ENCODE measurements around the gene PPP3R1. TPM values are rescaled to one million over a fixed set of nuclear protein-coding genes. Genes with fewer than 3 reads are reported as not detected.

Gene PPP3R1
- polyA plus RNA-seq, 1 experiment: 5.2 TPM

DNA sequence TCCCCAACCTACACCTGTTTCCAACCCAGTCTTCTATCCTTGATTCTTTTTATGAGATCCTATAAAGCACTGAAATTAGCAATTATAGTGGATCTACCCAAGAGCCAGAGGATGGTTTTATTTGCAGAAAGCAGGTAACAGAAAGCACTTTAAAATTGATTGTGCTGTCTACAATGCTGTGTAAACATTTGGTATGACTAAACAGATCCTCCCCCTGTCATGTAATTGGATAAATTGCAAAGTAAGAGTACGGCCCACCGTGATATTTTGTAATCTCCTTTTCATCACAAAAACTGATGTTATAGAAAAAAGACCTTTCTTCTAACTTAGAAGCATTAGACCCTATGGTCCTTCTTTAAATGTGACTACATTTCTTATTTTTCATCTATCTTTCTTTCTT is 11.3 kb upstream of the PPP3R1 start:
- ChIA-PET POLR2A (no interaction called here), CTCF (no interaction called here)
- Histone ChIP-seq H3K4me3 (ENCODE audit: low read depth, low read length) (no peak overlapping the region), H3K27me3 (ENCODE audit: control insufficient read depth, insufficient read depth, low read length) (no peaks in the 10 kb centered on the region), H3K36me3 (ENCODE audit: control insufficient read depth, insufficient read depth, low read length) (no peaks in the 10 kb centered on the region)
- TF ChIP-seq, protein P1, sequence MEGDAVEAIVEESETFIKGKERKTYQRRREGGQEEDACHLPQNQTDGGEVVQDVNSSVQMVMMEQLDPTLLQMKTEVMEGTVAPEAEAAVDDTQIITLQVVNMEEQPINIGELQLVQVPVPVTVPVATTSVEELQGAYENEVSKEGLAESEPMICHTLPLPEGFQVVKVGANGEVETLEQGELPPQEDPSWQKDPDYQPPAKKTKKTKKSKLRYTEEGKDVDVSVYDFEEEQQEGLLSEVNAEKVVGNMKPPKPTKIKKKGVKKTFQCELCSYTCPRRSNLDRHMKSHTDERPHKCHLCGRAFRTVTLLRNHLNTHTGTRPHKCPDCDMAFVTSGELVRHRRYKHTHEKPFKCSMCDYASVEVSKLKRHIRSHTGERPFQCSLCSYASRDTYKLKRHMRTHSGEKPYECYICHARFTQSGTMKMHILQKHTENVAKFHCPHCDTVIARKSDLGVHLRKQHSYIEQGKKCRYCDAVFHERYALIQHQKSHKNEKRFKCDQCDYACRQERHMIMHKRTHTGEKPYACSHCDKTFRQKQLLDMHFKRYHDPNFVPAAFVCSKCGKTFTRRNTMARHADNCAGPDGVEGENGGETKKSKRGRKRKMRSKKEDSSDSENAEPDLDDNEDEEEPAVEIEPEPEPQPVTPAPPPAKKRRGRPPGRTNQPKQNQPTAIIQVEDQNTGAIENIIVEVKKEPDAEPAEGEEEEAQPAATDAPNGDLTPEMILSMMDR (IDR thresholded peaks at IDR 0.05; ENCODE audit: insufficient read depth, low read depth, low read length): no peak
- DNase-seq (ENCODE audit: low read depth): no peak

DNA sequence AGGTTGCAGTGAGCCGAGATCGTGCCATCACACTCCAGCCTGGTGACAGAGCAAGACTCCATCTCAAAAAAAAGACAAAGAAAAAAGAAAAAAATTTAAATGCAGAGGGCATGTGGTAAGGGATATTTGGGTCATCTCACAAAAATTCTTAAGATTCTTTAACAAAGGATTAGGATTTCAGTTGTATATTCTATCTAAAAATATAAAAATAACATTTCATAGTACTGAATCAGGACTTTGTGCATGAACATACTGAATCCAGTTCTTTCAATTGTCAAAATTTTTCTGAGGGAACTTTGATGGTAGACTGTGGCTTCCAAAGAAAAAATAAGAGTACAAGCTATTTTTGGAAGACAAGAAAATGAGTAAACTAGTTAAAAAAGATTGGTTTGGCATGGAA is 6.5 kb upstream of the PPP3R1 start:
- ChIA-PET CTCF (interaction anchor here (1.0 to 2.8 kb wide), 2 partner anchors 9 to 24 kb away, joined by 4 to 13 read pairs; no protein-coding TSS in a partner anchor), POLR2A (interaction anchor here (0.6 kb wide), 1 partner anchor 9 kb away, joined by 5 read pairs; no protein-coding TSS in a partner anchor)
- H3K4me3 ChIP-seq (ENCODE audit: low read depth, low read length): no peak overlapping the region
- TF ChIP-seq, protein P1 (IDR thresholded peaks at IDR 0.05; ENCODE audit: insufficient read depth, low read depth, low read length): no peak
- no peaks in the 10 kb centered on the region for H3K27me3 ChIP-seq (ENCODE audit: control insufficient read depth, insufficient read depth, low read length)
- no peak for DNase-seq (ENCODE audit: low read depth)
- no peaks in the 10 kb centered on the region for H3K36me3 ChIP-seq (ENCODE audit: control insufficient read depth, insufficient read depth, low read length)

DNA sequence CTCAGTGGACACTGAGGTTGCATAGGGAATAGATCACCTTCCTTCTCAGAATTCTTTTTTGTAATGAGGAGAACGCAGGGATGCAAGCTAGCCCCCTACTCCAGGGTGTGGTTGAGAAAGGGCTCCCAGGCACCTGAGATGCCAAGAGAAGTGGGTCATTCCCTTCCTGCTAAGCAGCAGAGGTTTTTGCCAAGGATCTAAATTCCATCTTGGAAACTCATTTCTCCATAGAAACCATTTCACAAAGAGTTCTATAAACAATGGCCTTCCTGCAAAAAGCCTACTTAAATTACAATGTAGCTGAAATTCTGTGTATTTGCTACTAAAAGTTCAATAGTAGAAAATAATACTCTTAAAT is 3.7 kb upstream of the PPP3R1 start:
- CTCF ChIA-PET: interaction anchor here (1.1 kb wide), 1 partner anchor 134 kb away, joined by 3 read pairs; no protein-coding TSS in a partner anchor
- POLR2A ChIA-PET: no interaction called here

DNA sequence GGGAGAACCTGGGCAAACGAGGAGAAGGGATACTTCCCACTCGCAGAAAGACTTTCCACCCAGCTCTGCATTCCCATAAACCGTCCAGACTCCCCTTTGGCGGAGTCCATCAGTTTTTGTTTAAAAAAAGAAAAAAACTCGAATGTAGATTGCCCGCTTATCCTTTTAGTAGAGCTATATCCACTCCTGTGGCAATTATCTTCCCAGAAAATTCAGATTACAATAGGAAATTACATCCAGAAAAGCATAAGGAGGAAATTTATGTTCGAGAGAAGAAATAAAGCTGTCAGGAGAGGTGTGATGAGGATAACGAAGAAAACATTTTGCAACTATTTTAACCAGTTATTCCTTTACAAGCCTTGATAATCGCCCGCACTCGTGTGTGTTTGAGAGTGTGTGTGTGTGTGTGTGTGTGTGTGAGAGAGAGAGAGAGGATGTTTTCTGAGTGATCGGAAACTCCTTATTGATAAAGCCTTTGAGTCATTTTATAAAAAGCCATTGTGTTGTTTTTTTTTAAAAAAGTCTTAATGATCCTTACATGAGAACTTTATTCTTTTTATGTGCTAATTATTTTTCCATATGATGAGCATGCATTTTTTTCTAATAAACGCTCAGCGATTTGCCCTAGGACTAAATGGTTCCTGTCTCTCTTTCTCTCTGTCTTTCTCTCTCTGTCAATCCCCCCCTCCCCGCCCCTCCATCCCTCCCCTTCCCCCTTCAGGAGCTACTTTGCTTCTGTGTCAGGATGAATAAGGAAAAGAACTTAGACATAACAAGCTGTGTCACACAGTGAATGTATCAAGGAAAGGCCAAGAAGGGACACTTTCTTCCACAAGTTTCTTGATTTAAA is 1.1 kb upstream of the PPP3R1 start:
- Histone ChIP-seq H3K4me3 (ENCODE audit: low read depth, low read length) (peak overlapping the region; percentile 91), H3K27me3 (ENCODE audit: control insufficient read depth, insufficient read depth, low read length) (no peaks in the 10 kb centered on the region), H3K36me3 (ENCODE audit: control insufficient read depth, insufficient read depth, low read length) (no peaks in the 10 kb centered on the region)
- DNase-seq (ENCODE audit: low read depth): no peak
- ChIA-PET CTCF (interaction anchor here (0.6 to 2.4 kb wide), 7 partner anchors 9 to 188 kb away, joined by 3 to 8 read pairs (median 5); no protein-coding TSS in a partner anchor), POLR2A (interaction anchor here (1.2 kb wide), 1 partner anchor 66 kb away, joined by 4 read pairs; the partner anchor contains the start of gene CNRIP1)
- TF ChIP-seq, protein P1 (IDR thresholded peaks at IDR 0.05; ENCODE audit: insufficient read depth, low read depth, low read length): no peak

More for the DNA sequence above, 3.7 kb upstream of the PPP3R1 start:
- Histone ChIP-seq H3K36me3 (ENCODE audit: control insufficient read depth, insufficient read depth, low read length) (no peaks in the 10 kb centered on the region), H3K4me3 (ENCODE audit: low read depth, low read length) (no peak overlapping the region), H3K27me3 (ENCODE audit: control insufficient read depth, insufficient read depth, low read length) (no peaks in the 10 kb centered on the region)
- TF ChIP-seq, protein P1 (IDR thresholded peaks at IDR 0.05; ENCODE audit: insufficient read depth, low read depth, low read length): no peak
- DNase-seq (ENCODE audit: low read depth): no peak

DNA sequence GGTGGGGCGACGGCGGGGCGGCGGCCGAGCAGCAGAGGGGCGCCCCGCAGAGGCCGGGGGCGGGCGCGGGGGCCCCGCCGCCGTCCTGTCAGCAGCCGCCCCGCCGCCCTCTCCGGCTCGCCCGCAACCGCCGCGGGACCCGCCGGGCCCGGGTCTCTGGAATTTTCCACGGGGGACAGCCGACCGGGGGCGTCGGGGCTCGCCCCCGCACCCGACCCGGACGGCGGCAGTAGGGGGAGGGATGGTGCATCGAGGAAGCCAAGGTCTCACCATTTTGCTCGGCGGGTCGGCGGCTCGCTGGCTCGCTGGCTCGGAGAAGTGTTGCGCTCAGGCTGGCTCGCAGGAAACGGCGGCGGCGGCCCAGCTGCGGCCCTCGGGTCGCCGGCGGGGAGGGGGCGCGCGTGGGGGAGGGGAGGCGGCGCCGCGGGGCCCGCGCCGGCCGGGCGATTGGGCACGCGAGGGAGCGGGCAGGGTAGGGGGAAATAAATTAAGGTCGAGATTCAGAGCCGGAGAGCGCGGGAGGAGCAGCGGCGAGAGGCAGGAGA is 405 bp downstream of the PPP3R1 start:
- TF ChIP-seq, protein P1 (IDR thresholded peaks at IDR 0.05; ENCODE audit: insufficient read depth, low read depth, low read length): no peak
- Histone ChIP-seq H3K4me3 (ENCODE audit: low read depth, low read length) (peak overlapping the region; percentile 74), H3K27me3 (ENCODE audit: control insufficient read depth, insufficient read depth, low read length) (no peaks in the 10 kb centered on the region), H3K36me3 (ENCODE audit: control insufficient read depth, insufficient read depth, low read length) (no peaks in the 10 kb centered on the region)
- no peak for DNase-seq (ENCODE audit: low read depth)
- CTCF ChIA-PET: interaction anchor here (0.7 to 2.4 kb wide), 8 partner anchors 8 to 189 kb away, joined by 3 to 7 read pairs (median 4); no protein-coding TSS in a partner anchor
- POLR2A ChIA-PET: interaction anchor here (0.6 to 1.0 kb wide), 2 partner anchors 16 to 56 kb away, joined by 3 to 5 read pairs; no protein-coding TSS in a partner anchor

Data from BJ (cell line).